ENCODE data around the gene CCDC27. TPM values are rescaled to one million over a fixed set of nuclear protein-coding genes. Genes with fewer than 3 reads are reported as not detected.

The CCDC27 gene
- total and polyA plus RNA-seq, 2 of the 13 experiments (the other 11 are each of a cell fraction or from before 2014, with no cell fraction given) = not detected

GRCh38 chr1:3727825-3728776 is 24.1 kb upstream of the CCDC27 start:
- Histone ChIP-seq H3K36me3 (replicated peaks in 1 of 2; ENCODE audit: control insufficient read depth in 1 of 2, insufficient read depth in 2 of 2, low read length in 2 of 2) (no peaks in the 10 kb centered on the region), H3K79me2 (ENCODE audit: insufficient read depth, low read length) (no peaks in the 10 kb centered on the region), H3K4me1 (ENCODE audit: insufficient read depth, low read length) (peaks cover 18% of the 10 kb centered on the region), H2AFZ (ENCODE audit: low read length) (no peak overlapping the region), H3K4me2 (ENCODE audit: low read depth, low read length) (no peak overlapping the region), H3K27ac (ENCODE audit: extremely low read length, insufficient read depth, low read length) (no peak overlapping the region), H4K20me1 (ENCODE audit: insufficient read depth, low read length) (no peaks in the 10 kb centered on the region), H3K9ac (ENCODE audit: insufficient read depth, low read depth, low read length) (no peak overlapping the region), H3K4me3 (replicated peaks in 1 of 3; ENCODE audit: insufficient read depth in 1 of 3, low read depth in 2 of 3, low read length in 3 of 3) (no peak overlapping the region), H3K9me3 (ENCODE audit: low read length) (no peaks in the 10 kb centered on the region), H3K27me3 (ENCODE audit: control insufficient read depth in 1 of 2, insufficient read depth in 2 of 2, low read length in 2 of 2) (no peaks in the 10 kb centered on the region)
- TF ChIP-seq ZNF383 (CRISPR knock-in tag; IDR thresholded peaks at IDR 0.05; ENCODE audit: borderline replicate concordance) (no peak), KLF9 (CRISPR knock-in tag; IDR thresholded peaks at IDR 0.05; ENCODE audit: low read depth) (no peak), KDM5A (IDR thresholded peaks at IDR 0.05; ENCODE audit: borderline replicate concordance, low read length) (no peak), ZNF598 (CRISPR knock-in tag; IDR thresholded peaks at IDR 0.05; ENCODE audit: borderline replicate concordance) (no peak), RFX3 (CRISPR knock-in tag; IDR thresholded peaks at IDR 0.05) (no peak)
- no TSS peak for BruUV-seq (replicated peaks)
- no peak for DNase-seq (ENCODE audit: low spot score)
- no peak for ATAC-seq
- FAIRE-seq = no peak
- WGBS (ENCODE audit: low lambda C conversion rate) = 80% methylated on average over 5 of the region's 31 CpGs
- intact Hi-C loops (cut with micrococcal nuclease; ENCODE audit: unreplicated experiment) (no loop called here), in situ Hi-C loops (cut with HindIII; ENCODE audit: extremely low pct_ligation_motif_present, low pct_unique_long_range_greater_than_20kb) (no loop called here)
- POLR2A ChIA-PET = no interaction called here
- CTCF ChIA-PET (ENCODE audit: low intra/inter-chr PET ratio, low total read pairs) = interaction anchor here (1.0 kb wide), 1 partner anchor 33 kb away, joined by 3 read pairs; no protein-coding TSS in a partner anchor

GRCh38 chr1:3729594-3730542 is 22.4 kb upstream of the CCDC27 start:
- no peak overlapping the region for H2AFZ ChIP-seq (ENCODE audit: low read length)
- no peak overlapping the region for H3K4me2 ChIP-seq (ENCODE audit: low read depth, low read length)
- no peaks in the 10 kb centered on the region for H4K20me1 ChIP-seq (ENCODE audit: insufficient read depth, low read length)
- intact Hi-C loops (cut with micrococcal nuclease; ENCODE audit: unreplicated experiment) = no loop called here
- H3K79me2 ChIP-seq (ENCODE audit: insufficient read depth, low read length) = no peaks in the 10 kb centered on the region
- no TSS peak for BruUV-seq (replicated peaks)
- no peak for ATAC-seq
- FAIRE-seq = no peak
- no peak overlapping the region for H3K9ac ChIP-seq (ENCODE audit: insufficient read depth, low read depth, low read length)
- in situ Hi-C loops (cut with HindIII; ENCODE audit: extremely low pct_ligation_motif_present, low pct_unique_long_range_greater_than_20kb) = no loop called here
- H3K27ac ChIP-seq (ENCODE audit: extremely low read length, insufficient read depth, low read length) = no peak overlapping the region
- no peaks in the 10 kb centered on the region for H3K9me3 ChIP-seq (ENCODE audit: low read length)
- 92% methylated on average over 10 of the region's 32 CpGs for WGBS (ENCODE audit: low lambda C conversion rate)
- no peaks in the 10 kb centered on the region for H3K27me3 ChIP-seq (ENCODE audit: control insufficient read depth in 1 of 2, insufficient read depth in 2 of 2, low read length in 2 of 2)
- DNase-seq (ENCODE audit: low spot score) = no peak
- ChIA-PET CTCF (ENCODE audit: low intra/inter-chr PET ratio, low total read pairs) (no interaction called here), POLR2A (no interaction called here)
- H3K4me3 ChIP-seq (replicated peaks in 1 of 3; ENCODE audit: insufficient read depth in 1 of 3, low read depth in 2 of 3, low read length in 3 of 3) = no peak overlapping the region
- H3K36me3 ChIP-seq (replicated peaks in 1 of 2; ENCODE audit: control insufficient read depth in 1 of 2, insufficient read depth in 2 of 2, low read length in 2 of 2) = peaks cover under 1 to 1% of the 10 kb centered on the region in 2 experiments; a peak in 1 of 5 replicates
- H3K4me1 ChIP-seq (ENCODE audit: insufficient read depth, low read length) = peaks cover 35% of the 10 kb centered on the region
- TF ChIP-seq AHR (CRISPR knock-in tag; IDR thresholded peaks at IDR 0.05) = no peak
- no peak for TF ChIP-seq RFXAP (CRISPR knock-in tag; IDR thresholded peaks at IDR 0.05; ENCODE audit: borderline replicate concordance)
- no peak for TF ChIP-seq RAD21 (CRISPR knock-in tag; IDR thresholded peaks at IDR 0.05)
- no peak for TF ChIP-seq RFX3 (CRISPR knock-in tag; IDR thresholded peaks at IDR 0.05)
- TF ChIP-seq ZNF550 (CRISPR knock-in tag; IDR thresholded peaks at IDR 0.05; ENCODE audit: borderline replicate concordance) = no peak
- no peak for TF ChIP-seq ZNF543 (CRISPR knock-in tag; IDR thresholded peaks at IDR 0.05)
- TF ChIP-seq THAP7 (CRISPR knock-in tag; IDR thresholded peaks at IDR 0.05) = no peak
- no peak for TF ChIP-seq MAX (IDR thresholded peaks at IDR 0.05)
